ENCODE measurements around the gene CLPTM1L. TPM values are rescaled to one million over a fixed set of nuclear protein-coding genes. Genes with fewer than 3 reads are reported as not detected.

The CLPTM1L gene
- polyA plus RNA-seq, 3 donors = 14.1 to 76.2 (median 35.0) TPM

- H3K27ac Mint-ChIP-seq = no peak overlapping the region
Measured at GRCh38 chr5:1317921-1318565, 26.9 kb downstream of the CLPTM1L start.

DNA sequence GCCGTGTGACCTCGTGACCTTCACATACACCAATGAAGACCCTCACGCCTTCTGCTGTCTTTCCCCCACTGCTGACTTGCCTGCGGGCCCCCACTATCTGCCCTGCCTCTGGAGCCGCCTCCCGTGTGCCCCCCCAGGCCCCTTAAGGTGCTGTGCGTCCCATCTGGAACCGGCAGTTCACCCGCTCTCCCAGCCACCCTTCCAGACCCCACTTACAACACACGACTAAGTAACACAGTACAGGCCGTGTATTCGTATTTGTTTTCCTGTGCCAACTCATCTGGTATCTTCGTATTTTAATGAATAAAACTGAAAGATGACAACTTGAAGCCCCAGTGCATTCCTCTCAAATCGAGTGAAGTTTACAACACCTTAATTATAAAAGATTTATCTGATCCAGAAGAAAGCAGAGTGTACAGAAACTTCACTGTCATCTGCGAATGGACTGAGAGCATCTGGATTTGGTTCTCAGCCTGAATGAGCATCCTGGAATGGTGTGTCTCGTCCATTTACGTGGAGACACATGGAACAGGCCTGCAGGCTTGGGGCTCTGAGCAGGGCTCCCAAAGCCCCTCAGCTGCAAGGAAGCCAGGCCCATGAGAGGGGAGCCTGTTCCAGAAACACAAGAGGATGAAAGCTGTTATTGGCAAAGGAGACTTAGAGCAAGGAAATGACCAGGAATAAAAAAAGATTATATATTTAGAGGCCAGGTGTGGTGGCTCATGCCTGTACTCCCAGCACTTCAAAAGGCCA is 28.1 kb downstream of the CLPTM1L start:
- H3K9ac ChIP-seq (ENCODE audit: insufficient read depth, low read length, poor library complexity, severe bottlenecking) = no peak overlapping the region
- no peak for DNase-seq
- intact Hi-C loops (cut with micrococcal nuclease) = no loop called here
- H3K36me3 ChIP-seq (replicated peaks in 1 of 2; ENCODE audit: control insufficient read depth in 1 of 2, insufficient read depth in 2 of 2, low read length in 2 of 2) = peaks cover 46 to 50% of the 10 kb centered on the region in 2 donors
- H3K9me3 ChIP-seq (replicated peaks in 1 of 2; ENCODE audit: control insufficient read depth in 1 of 2, insufficient read depth in 1 of 2, low read length in 2 of 2) = peaks cover 0 to 1% of the 10 kb centered on the region in 2 donors
- peaks cover 28 to 38% of the 10 kb centered on the region in 2 donors for H3K4me1 ChIP-seq (ENCODE audit: control insufficient read depth in 1 of 2, insufficient read depth in 2 of 2, low read length in 2 of 2)
- H3K79me2 ChIP-seq (ENCODE audit: insufficient read depth, low read length) = no peaks in the 10 kb centered on the region
- no peak overlapping the region for H2AFZ ChIP-seq (ENCODE audit: insufficient read depth, low read depth, low read length, poor library complexity, severe bottlenecking)
- peaks cover 30 to 32% (median 32%) of the 10 kb centered on the region in 3 donors for H3K27me3 Mint-ChIP-seq (ENCODE audit: low read depth in 3 of 3)
- H3K27ac ChIP-seq (ENCODE audit: low read depth in 1 of 2, low read length in 2 of 2) = no peak overlapping the region
- TF ChIP-seq, protein P1, sequence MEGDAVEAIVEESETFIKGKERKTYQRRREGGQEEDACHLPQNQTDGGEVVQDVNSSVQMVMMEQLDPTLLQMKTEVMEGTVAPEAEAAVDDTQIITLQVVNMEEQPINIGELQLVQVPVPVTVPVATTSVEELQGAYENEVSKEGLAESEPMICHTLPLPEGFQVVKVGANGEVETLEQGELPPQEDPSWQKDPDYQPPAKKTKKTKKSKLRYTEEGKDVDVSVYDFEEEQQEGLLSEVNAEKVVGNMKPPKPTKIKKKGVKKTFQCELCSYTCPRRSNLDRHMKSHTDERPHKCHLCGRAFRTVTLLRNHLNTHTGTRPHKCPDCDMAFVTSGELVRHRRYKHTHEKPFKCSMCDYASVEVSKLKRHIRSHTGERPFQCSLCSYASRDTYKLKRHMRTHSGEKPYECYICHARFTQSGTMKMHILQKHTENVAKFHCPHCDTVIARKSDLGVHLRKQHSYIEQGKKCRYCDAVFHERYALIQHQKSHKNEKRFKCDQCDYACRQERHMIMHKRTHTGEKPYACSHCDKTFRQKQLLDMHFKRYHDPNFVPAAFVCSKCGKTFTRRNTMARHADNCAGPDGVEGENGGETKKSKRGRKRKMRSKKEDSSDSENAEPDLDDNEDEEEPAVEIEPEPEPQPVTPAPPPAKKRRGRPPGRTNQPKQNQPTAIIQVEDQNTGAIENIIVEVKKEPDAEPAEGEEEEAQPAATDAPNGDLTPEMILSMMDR (IDR thresholded peaks at IDR 0.05) = no peak
- peaks cover 45 to 54% of the 10 kb centered on the region in 2 donors for H3K36me3 Mint-ChIP-seq
- WGBS (ENCODE audit: insufficient coverage) = 76% methylated on average over 10 of the region's 17 CpGs
- peak overlapping the region in 1 of 2 donors; percentile 37 for H3K4me3 Mint-ChIP-seq
- no peaks in the 10 kb centered on the region for H4K20me1 ChIP-seq (ENCODE audit: insufficient read depth, low read length)
- peaks cover 0 to 5% (median 1%) of the 10 kb centered on the region in 7 donors for H3K9me3 Mint-ChIP-seq
- H3K27me3 ChIP-seq (ENCODE audit: control insufficient read depth in 2 of 2, insufficient read depth in 2 of 2, low read length in 2 of 2) = peaks cover 0 to 21% of the 10 kb centered on the region in 2 donors
- peak overlapping the region in 2 of 7 donors; percentile 17 to 86 for H3K27ac Mint-ChIP-seq
- no peak overlapping the region for H3K4me2 ChIP-seq (replicated peaks; ENCODE audit: extremely low read depth, low read length, poor library complexity, severe bottlenecking)
- no peak overlapping the region for H3K4me3 ChIP-seq (replicated peaks in 1 of 3; ENCODE audit: low read depth in 2 of 3, low read length in 3 of 3)
- peaks cover 41% of the 10 kb centered on the region for H3K4me1 Mint-ChIP-seq

More at GRCh38 chr5:1317921-1318565, 26.9 kb downstream of the CLPTM1L start:
- Histone ChIP-seq H3K4me3 (replicated peaks in 1 of 3; ENCODE audit: low read depth in 2 of 3, low read length in 3 of 3) (no peak overlapping the region), H3K4me2 (replicated peaks; ENCODE audit: extremely low read depth, low read length, poor library complexity, severe bottlenecking) (no peak overlapping the region), H2AFZ (ENCODE audit: insufficient read depth, low read depth, low read length, poor library complexity, severe bottlenecking) (no peak overlapping the region), H3K9me3 (replicated peaks in 1 of 2; ENCODE audit: control insufficient read depth in 1 of 2, insufficient read depth in 1 of 2, low read length in 2 of 2) (no peaks in the 10 kb centered on the region), H3K36me3 (replicated peaks in 1 of 2; ENCODE audit: control insufficient read depth in 1 of 2, insufficient read depth in 2 of 2, low read length in 2 of 2) (peaks cover 57 to 63% of the 10 kb centered on the region in 2 donors), H4K20me1 (ENCODE audit: insufficient read depth, low read length) (no peaks in the 10 kb centered on the region), H3K4me1 (ENCODE audit: control insufficient read depth in 1 of 2, insufficient read depth in 2 of 2, low read length in 2 of 2) (peaks cover 17 to 27% of the 10 kb centered on the region in 2 donors), H3K27ac (ENCODE audit: low read depth in 1 of 2, low read length in 2 of 2) (no peak overlapping the region), H3K9ac (ENCODE audit: insufficient read depth, low read length, poor library complexity, severe bottlenecking) (no peak overlapping the region), H3K79me2 (ENCODE audit: insufficient read depth, low read length) (no peaks in the 10 kb centered on the region), H3K27me3 (ENCODE audit: control insufficient read depth in 2 of 2, insufficient read depth in 2 of 2, low read length in 2 of 2) (peaks cover 0 to 21% of the 10 kb centered on the region in 2 donors)
- intact Hi-C loops (cut with micrococcal nuclease) = no loop called here
- DNase-seq = no peak
- Mint-ChIP-seq H3K36me3 (peaks cover 54 to 65% of the 10 kb centered on the region in 2 donors), H3K4me3 (no peak overlapping the region), H3K27me3 (ENCODE audit: low read depth in 3 of 3) (peaks cover 30 to 32% (median 31%) of the 10 kb centered on the region in 3 donors), H3K4me1 (peaks cover 31% of the 10 kb centered on the region), H3K9me3 (peaks cover 0 to 3% (median 0%) of the 10 kb centered on the region in 7 donors)
- TF ChIP-seq, protein P1 (IDR thresholded peaks at IDR 0.05) = no peak
- WGBS (ENCODE audit: insufficient coverage) = 98% methylated on average over 24 of the region's 26 CpGs
